PC-9 (cell line): ENCODE data around the gene PDZD4. TPM values are rescaled to one million over a fixed set of nuclear protein-coding genes. Genes with fewer than 3 reads are reported as not detected.

Source experiments
- BruUV-seq: library from RNA; stranded (reverse); fragments of 400-500 nt; replicated peaks from 2 replicates; lab custom pipeline; 2021; lab: Mats Ljungman, UMichigan
- CTCF ChIA-PET: fragments of 300-600 bp; sonication (Branson Sonifier 250); formaldehyde crosslinking; loops from one replicate; lab custom pipeline; 2022; ENCODE audit warnings: antibody characterized with exemption; lab: Charles Lee
- POLR2A ChIA-PET: fragments of 300-600 bp; sonication (Branson Sonifier 250); formaldehyde crosslinking; loops from one replicate; lab custom pipeline; 2022; ENCODE audit warnings: antibody characterized with exemption; ENCODE audit not compliant: unreplicated experiment; lab: Charles Lee
- DNase-seq, 2 experiments: peaks; one replicate each; pipeline versions ENCODE4 v3.0.0 to v3.0.0-alpha.2; 2015 to 2022; ENCODE audit warnings: mixed read lengths in 1 of 2
- H2AFZ ChIP-seq: fragments of 200-600 bp; sonication (generic); 2 replicates; pipeline ENCODE4 v1.8.1; 2017; ENCODE audit warnings: antibody characterized with exemption
- H3F3A ChIP-seq: fragments of 200-600 bp; sonication (generic); 2 replicates; pipeline ENCODE4 v1.8.1; 2017; ENCODE audit warnings: antibody characterized with exemption, mild to moderate bottlenecking, low read depth; ENCODE audit not compliant: insufficient read depth
- H3K27ac ChIP-seq: fragments of 200-600 bp; sonication (generic); 2 replicates; pipeline ENCODE4 v1.6.1; 2016; ENCODE audit warnings: mixed run types
- H3K27me3 ChIP-seq: fragments of 200-600 bp; sonication (generic); 2 replicates; pipeline ENCODE4 v1.6.1; 2016; ENCODE audit warnings: low read depth, mixed run types; ENCODE audit not compliant: insufficient read depth
- H3K36me3 ChIP-seq: fragments of 200-600 bp; sonication (generic); 2 replicates; pipeline ENCODE4 v1.6.1; 2016; ENCODE audit warnings: low read depth, mixed run types
- H3K4me1 ChIP-seq: fragments of 200-600 bp; sonication (generic); replicated peaks from 2 replicates; pipeline ENCODE4 v1.6.1; 2016; ENCODE audit warnings: mixed run types; ENCODE audit not compliant: insufficient read depth
- H3K4me2 ChIP-seq: fragments of 200-600 bp; sonication (generic); 2 replicates; pipeline ENCODE4 v1.6.1; 2017; ENCODE audit warnings: mixed run types
- H3K4me3 ChIP-seq: fragments of 200-600 bp; sonication (generic); 2 replicates; pipeline ENCODE4 v1.6.1; 2016; ENCODE audit warnings: mixed run types
- H3K79me2 ChIP-seq: fragments of 200-600 bp; sonication (generic); 2 replicates; pipeline ENCODE4 v1.6.1; 2017; ENCODE audit warnings: low read depth, mixed run types
- H3K9me2 ChIP-seq: fragments of 200-600 bp; sonication (generic); 2 replicates; pipeline ENCODE4 v1.8.1; 2017; ENCODE audit warnings: mild to moderate bottlenecking; ENCODE audit not compliant: insufficient read depth
- H3K9me3 ChIP-seq: fragments of 200-600 bp; sonication (generic); 2 replicates; pipeline ENCODE4 v1.8.1; 2016; ENCODE audit warnings: low read depth; ENCODE audit not compliant: insufficient read depth
- H4K20me1 ChIP-seq: fragments of 200-600 bp; sonication (generic); 2 replicates; pipeline ENCODE4 v1.8.1; 2017; ENCODE audit not compliant: insufficient read depth
- CTCF ChIP-seq: fragments of 200-600 bp; sonication (generic); conservative IDR thresholded peaks from 2 replicates; pipeline ENCODE4 v1.6.1; 2017; ENCODE audit warnings: mixed run types, antibody characterized with exemption, mild to moderate bottlenecking, moderate library complexity
- EZH2 ChIP-seq: fragments of 200-600 bp; sonication (generic); IDR thresholded peaks from 2 replicates; pipeline ENCODE4 v1.8.0; 2017; ENCODE audit warnings: antibody characterized with exemption, low read depth
- intact Hi-C: fragments of 100-400 bp; cut with micrococcal nuclease; formaldehyde crosslinking; loops from one replicate; pipeline ENCODE4 v1.10.0; 2022; ENCODE audit not compliant: unreplicated experiment
- total RNA-seq: library from RNA; stranded (reverse); gene quantifications from 2 replicates; pipeline ENCODE4 v1.2.3, GENCODE V29; 2021

Gene PDZD4
- total RNA-seq, 1 experiment from 2014 or later = 0.17 TPM

DNA sequence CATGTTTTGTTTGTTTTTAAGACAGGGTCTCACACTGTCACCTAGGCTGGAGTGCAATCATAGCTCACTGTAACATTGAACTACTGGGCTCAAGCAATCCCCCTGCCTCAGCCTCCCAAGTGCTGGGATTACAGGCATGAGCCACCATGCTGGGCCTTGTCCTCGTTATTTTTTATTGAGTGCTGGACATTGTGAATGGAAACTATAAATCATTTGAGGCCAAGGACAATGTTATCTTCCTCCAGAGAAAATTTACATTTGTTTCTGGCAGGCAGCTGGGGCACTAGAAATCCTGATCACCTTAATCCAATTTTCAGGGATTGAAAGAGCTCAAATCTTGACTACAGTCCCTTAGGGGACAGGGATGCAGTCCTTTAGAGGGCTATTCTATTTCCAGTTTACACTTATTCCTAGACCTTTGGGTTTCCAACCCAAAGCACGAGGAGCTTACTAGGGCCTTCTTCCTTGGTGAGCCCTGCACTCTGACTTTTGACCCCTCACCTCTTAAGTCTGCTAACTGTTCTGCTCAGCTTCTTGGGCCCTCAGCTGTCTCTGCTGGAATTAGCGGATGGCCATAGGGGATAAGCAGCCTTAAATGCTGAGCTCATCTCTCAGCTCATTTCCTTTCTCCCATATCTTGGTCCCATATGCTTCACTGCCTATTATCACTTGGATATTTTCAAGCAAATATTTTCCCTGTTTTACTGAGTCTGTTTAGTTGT lies 23.0 kb upstream of the PDZD4 start:
- intact Hi-C loops = no loop called here
- H3K36me3 ChIP-seq = no peaks in the 10 kb centered on the region
- no peaks in the 10 kb centered on the region for H3K79me2 ChIP-seq
- H3K4me2 ChIP-seq = no peak overlapping the region
- H3K9me3 ChIP-seq = no peaks in the 10 kb centered on the region
- H3K4me3 ChIP-seq = no peak overlapping the region
- peaks cover 66% of the 10 kb centered on the region for H3K27me3 ChIP-seq
- no peak for DNase-seq
- no peak overlapping the region for H3K27ac ChIP-seq
- CTCF ChIA-PET = no interaction called here
- no peak overlapping the region for H2AFZ ChIP-seq
- POLR2A ChIA-PET = no interaction called here
- TF ChIP-seq EZH2 = no peak
- no peak for TF ChIP-seq CTCF
- H4K20me1 ChIP-seq = no peaks in the 10 kb centered on the region
- no TSS peak for BruUV-seq
- H3K9me2 ChIP-seq = no peaks in the 10 kb centered on the region
- no peaks in the 10 kb centered on the region for H3K4me1 ChIP-seq
- H3F3A ChIP-seq = no peaks in the 10 kb centered on the region

- Histone ChIP-seq H3F3A (no peaks in the 10 kb centered on the region), H3K4me2 (no peak overlapping the region), H3K27ac (no peak overlapping the region), H3K4me1 (no peaks in the 10 kb centered on the region), H3K9me3 (no peaks in the 10 kb centered on the region), H3K36me3 (no peaks in the 10 kb centered on the region), H3K9me2 (no peaks in the 10 kb centered on the region), H3K79me2 (no peaks in the 10 kb centered on the region), H3K4me3 (no peak overlapping the region), H2AFZ (no peak overlapping the region), H3K27me3 (peaks cover 65% of the 10 kb centered on the region), H4K20me1 (no peaks in the 10 kb centered on the region)
- ChIA-PET POLR2A (no interaction called here), CTCF (no interaction called here)
- TF ChIP-seq EZH2 (no peak), CTCF (no peak)
- BruUV-seq = no TSS peak
- intact Hi-C loops = no loop called here
- DNase-seq = no peak
Measured at GRCh38 chrX:153851981-153852380, 21.6 kb upstream of the PDZD4 start.

DNA sequence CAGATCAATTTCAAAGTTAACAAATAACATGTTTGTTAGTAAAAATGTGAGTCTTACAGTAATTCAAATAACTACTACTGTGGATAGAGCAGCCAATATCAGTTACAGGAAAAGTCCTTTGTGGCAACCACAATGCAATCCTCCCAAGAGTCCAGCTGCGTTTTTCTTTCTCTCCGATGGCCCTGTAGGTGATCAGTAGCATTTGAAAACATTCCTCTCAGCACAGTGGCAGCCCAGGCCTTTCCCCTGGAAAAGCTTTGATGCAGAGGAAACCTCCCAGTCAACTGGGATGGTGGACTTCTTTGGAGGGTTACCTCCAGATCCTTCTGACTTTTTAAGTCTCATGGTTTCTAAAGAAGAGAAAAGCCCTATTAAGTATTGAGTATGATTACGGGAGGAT lies 18.0 kb upstream of the PDZD4 start:
- POLR2A ChIA-PET = no interaction called here
- H3F3A ChIP-seq = no peaks in the 10 kb centered on the region
- no peak overlapping the region for H3K4me3 ChIP-seq
- peaks cover 62% of the 10 kb centered on the region for H3K27me3 ChIP-seq
- H3K79me2 ChIP-seq = no peaks in the 10 kb centered on the region
- no peaks in the 10 kb centered on the region for H4K20me1 ChIP-seq
- H3K9me2 ChIP-seq = no peaks in the 10 kb centered on the region
- H3K9me3 ChIP-seq = no peaks in the 10 kb centered on the region
- DNase-seq = no peak
- H3K27ac ChIP-seq = no peak overlapping the region
- BruUV-seq = no TSS peak
- no peaks in the 10 kb centered on the region for H3K36me3 ChIP-seq
- H3K4me1 ChIP-seq = no peaks in the 10 kb centered on the region
- H3K4me2 ChIP-seq = no peak overlapping the region
- H2AFZ ChIP-seq = no peak overlapping the region
- CTCF ChIA-PET = no interaction called here
- no peak for TF ChIP-seq EZH2
- TF ChIP-seq CTCF = no peak
- intact Hi-C loops = no loop called here
